IMR-90 (cell line): ENCODE measurements around the gene CSE1L. TPM values are rescaled to one million over a fixed set of nuclear protein-coding genes. Genes with fewer than 3 reads are reported as not detected.

ENCODE experiments used
- ATAC-seq: fragments of 200-7000 bp; cut with Tn5 transposase; 2 replicates; pipeline ENCODE4 v1.9.1; 2020; ENCODE audit warnings: low read depth, mild to moderate bottlenecking, moderate library complexity
- BruUV-seq: library from RNA; stranded (reverse); fragments of 400-500 nt; replicated peaks from 2 replicates; lab custom pipeline; 2021; lab: Mats Ljungman, UMichigan
- CTCF ChIA-PET: fragments of 300-600 bp; formaldehyde crosslinking; extraction: SDS; loops from one replicate; lab custom pipeline; 2021; ENCODE audit warnings: antibody characterized with exemption; lab: Yijun Ruan, JAX
- POLR2A ChIA-PET: fragments of 300-600 bp; sonication (Branson Sonifier 250); formaldehyde crosslinking; loops from one replicate; lab custom pipeline; 2022; ENCODE audit warnings: antibody characterized with exemption; ENCODE audit not compliant: unreplicated experiment; lab: Charles Lee
- DNase-seq: peaks from one replicate; pipeline ENCODE4 v3.0.0; 2013
- H2AFZ ChIP-seq: replicated peaks from 2 replicates; pipeline ENCODE3; 2013; ENCODE audit warnings: low read length, mild to moderate bottlenecking; ENCODE audit not compliant: poor library complexity
- H2AK5ac ChIP-seq: 2 replicates; pipeline ENCODE4 v1.6.1; 2013; ENCODE audit warnings: low read depth, low read length, inconsistent platforms
- H2AK9ac ChIP-seq: replicated peaks from 2 replicates; pipeline ENCODE3; 2013; ENCODE audit warnings: mild to moderate bottlenecking, low read depth, low read length, moderate library complexity; ENCODE audit not compliant: poor library complexity
- H2BK120ac ChIP-seq: 2 replicates; pipeline ENCODE4 v1.6.1; 2013; ENCODE audit warnings: low read depth, low read length, inconsistent platforms
- H2BK15ac ChIP-seq: 3 replicates; pipeline ENCODE4 v1.6.1; 2013; ENCODE audit warnings: low read depth, low read length, inconsistent platforms
- H2BK20ac ChIP-seq: 2 replicates; pipeline ENCODE4 v1.6.1; 2013; ENCODE audit warnings: low read depth, mild to moderate bottlenecking, inconsistent platforms, low read length, moderate library complexity
- H2BK5ac ChIP-seq: 2 replicates; pipeline ENCODE4 v1.6.1; 2013; ENCODE audit warnings: mild to moderate bottlenecking, low read depth, low read length, inconsistent platforms; ENCODE audit not compliant: poor library complexity, severe bottlenecking
- H3K14ac ChIP-seq: replicated peaks from 2 replicates; pipeline ENCODE4 v1.6.1; 2013; ENCODE audit warnings: low read depth, low read length, inconsistent platforms
- H3K18ac ChIP-seq: 2 replicates; pipeline ENCODE4 v1.6.1; 2013; ENCODE audit warnings: low read depth, low read length, control low read depth
- H3K23ac ChIP-seq: 2 replicates; pipeline ENCODE4 v1.6.1; 2013; ENCODE audit warnings: low read depth, low read length, inconsistent platforms
- H3K27ac ChIP-seq: 2 replicates; pipeline ENCODE4 v1.5.1; 2013; ENCODE audit warnings: mild to moderate bottlenecking, control low read depth, low read length; ENCODE audit not compliant: insufficient read depth
- H3K27me3 ChIP-seq: 2 replicates; pipeline ENCODE4 v1.6.1; 2013; ENCODE audit warnings: low read length; ENCODE audit not compliant: control insufficient read depth, insufficient read depth
- H3K36me3 ChIP-seq: 2 replicates; pipeline ENCODE4 v1.6.1; 2013; ENCODE audit warnings: low read length, mixed read lengths; ENCODE audit not compliant: control insufficient read depth, insufficient read depth
- H3K4ac ChIP-seq: 2 replicates; pipeline ENCODE4 v1.6.1; 2013; ENCODE audit warnings: low read depth, low read length, inconsistent platforms
- H3K4me1 ChIP-seq: 2 replicates; pipeline ENCODE4 v1.6.1; 2013; ENCODE audit warnings: low read length, mixed read lengths; ENCODE audit not compliant: control insufficient read depth, insufficient read depth
- H3K4me2 ChIP-seq: 2 replicates; pipeline ENCODE4 v1.6.1; 2013; ENCODE audit warnings: low read depth, mild to moderate bottlenecking, control low read depth, low read length, moderate library complexity
- H3K4me3 ChIP-seq: 2 replicates; pipeline ENCODE4 v1.5.1; 2013; ENCODE audit warnings: low read depth, mild to moderate bottlenecking, control low read depth, low read length, moderate library complexity; ENCODE audit not compliant: insufficient read depth
- H3K56ac ChIP-seq: 2 replicates; pipeline ENCODE4 v1.6.1; 2013; ENCODE audit warnings: low read length, inconsistent platforms; ENCODE audit not compliant: insufficient read depth; ENCODE audit errors: extremely low read depth
- H3K79me1 ChIP-seq, 2 experiments: 2 replicates each; pipeline ENCODE4 v1.6.1; 2013; ENCODE audit warnings: low read length in 2 of 2, inconsistent platforms in 1 of 2, low read depth in 1 of 2
- H3K9ac ChIP-seq: 2 replicates; pipeline ENCODE4 v1.6.1; 2013; ENCODE audit warnings: low read depth, low read length, control low read depth
- H3K9me1 ChIP-seq: 2 replicates; pipeline ENCODE4 v1.6.1; 2013; ENCODE audit warnings: low read length, inconsistent platforms; ENCODE audit not compliant: insufficient read depth
- H3K9me3 ChIP-seq: 2 replicates; pipeline ENCODE4 v1.6.1; 2013; ENCODE audit warnings: low read length; ENCODE audit not compliant: control insufficient read depth, insufficient read depth
- H4K20me1 ChIP-seq: 2 replicates; pipeline ENCODE4 v1.6.1; 2013; ENCODE audit warnings: low read length, inconsistent platforms; ENCODE audit not compliant: insufficient read depth
- H4K5ac ChIP-seq: 2 replicates; pipeline ENCODE4 v1.6.1; 2013; ENCODE audit warnings: mild to moderate bottlenecking, low read depth, low read length, control low read depth
- H4K8ac ChIP-seq, 2 experiments: 2 replicates each; pipeline ENCODE4 v1.6.1; 2013; ENCODE audit warnings: low read depth in 2 of 2, low read length in 2 of 2, control low read depth in 1 of 2, inconsistent platforms in 1 of 2
- H4K91ac ChIP-seq: 2 replicates; pipeline ENCODE4 v1.6.1; 2013; ENCODE audit warnings: low read depth, low read length, inconsistent platforms; ENCODE audit not compliant: insufficient read depth
- MAFK ChIP-seq: IDR thresholded peaks from 2 replicates; pipeline ENCODE4 v1.6.1; 2012; ENCODE audit warnings: low read depth, low read length, improper control_type of control experiment
- WGBS, 2 experiments: methylation state at CpG; one replicate each; pipeline versions ENCODE4 v1.1.5 to v1.1.7; 2013; ENCODE audit warnings: missing lambda C conversion rate in 2 of 2; ENCODE audit not compliant: insufficient read length in 1 of 2; ENCODE audit errors: extremely low coverage in 2 of 2; 5-methylcytosine and 5-hydroxymethylcytosine counted together
- dilution Hi-C: fragments of 300-500 bp; cut with HindIII; formaldehyde crosslinking; loops from one replicate; pipeline ENCODE4 v1.14.3; 2018; ENCODE audit warnings: low sequenced_read_pairs; ENCODE audit not compliant: unreplicated experiment
- in situ Hi-C: fragments of 300-500 bp; cut with MboI; formaldehyde crosslinking; loops from 3 replicates; pipeline ENCODE4 v1.14.3; 2019; ENCODE audit warnings: low sequenced_read_pairs, inconsistent platforms, mixed read lengths
- intact Hi-C: fragments of 100-400 bp; cut with micrococcal nuclease; formaldehyde crosslinking; loops from 2 replicates; pipeline ENCODE4 v1.10.0; 2022
- polyA plus RNA-seq, 3 experiments: library from polyadenylated mRNA; depleted of rRNA; stranded (reverse); fragments of >200 nt; gene quantifications; 2 replicates each; pipeline ENCODE4 v1.2.3, GENCODE V29; 2012; ENCODE audit warnings: low replicate concordance in 1 of 3
- total RNA-seq: library from RNA; depleted of rRNA; stranded (reverse); fragments of >200 nt; gene quantifications from 2 replicates; pipeline ENCODE4 v1.2.3, GENCODE V29; 2012
- TF ChIP-seq, protein P1 (sequence below): conservative IDR thresholded peaks from 2 replicates; pipeline ENCODE4 v1.5.1; 2012; ENCODE audit warnings: mild to moderate bottlenecking, low read depth, low read length, improper control_type of control experiment

Gene CSE1L
- total and polyA plus RNA-seq, 2 of the 4 experiments (the other 2 are of a cell fraction): 34.3 to 81.7 TPM

DNA sequence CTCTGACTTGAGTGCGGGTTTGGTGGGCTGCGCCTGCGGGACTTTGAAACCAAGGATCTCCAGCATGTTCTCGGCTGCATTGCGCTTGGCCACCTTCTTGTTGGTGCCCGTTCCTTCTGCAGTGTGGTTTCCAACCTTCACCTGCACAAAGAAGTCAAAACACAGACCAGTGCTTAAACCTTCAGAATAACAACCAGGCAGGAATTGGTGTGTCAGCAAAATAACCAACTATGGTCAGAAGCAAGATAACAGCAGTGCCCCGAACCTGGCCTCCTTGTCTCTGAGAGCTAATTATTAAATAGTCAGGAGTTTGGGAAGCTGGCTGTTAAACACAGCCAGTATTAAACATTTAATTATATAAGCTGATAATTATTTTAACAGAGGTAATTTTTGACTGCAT is 73.9 kb downstream of the CSE1L start:
- H4K20me1 ChIP-seq: peaks cover 4% of the 10 kb centered on the region

More for the DNA sequence above, 73.9 kb downstream of the CSE1L start:
- Histone ChIP-seq H3K79me1 (peaks cover 11 to 29% of the 10 kb centered on the region in 2 experiments), H3K9me1 (peaks cover 7% of the 10 kb centered on the region), H3K23ac (no peak overlapping the region), H3K4me3 (no peak overlapping the region), H3K14ac (no peak overlapping the region), H3K4me1 (peaks cover 2% of the 10 kb centered on the region), H3K27me3 (no peaks in the 10 kb centered on the region), H3K4ac (no peak overlapping the region), H2AK9ac (no peak overlapping the region), H2BK15ac (no peak overlapping the region), H3K18ac (no peak overlapping the region), H3K56ac (no peak overlapping the region), H4K91ac (no peak overlapping the region), H2BK120ac (no peak overlapping the region), H3K27ac (no peak overlapping the region), H2AFZ (no peak overlapping the region), H3K4me2 (no peak overlapping the region), H3K36me3 (peaks cover 53% of the 10 kb centered on the region), H3K9me3 (no peaks in the 10 kb centered on the region), H4K5ac (no peak overlapping the region), H3K9ac (no peak overlapping the region), H2BK5ac (no peak overlapping the region), H2BK20ac (no peak overlapping the region), H4K8ac (no peak overlapping the region), H2AK5ac (no peak overlapping the region)
- dilution Hi-C loops: no loop called here
- 96% methylated on average over 5 of the region's 7 CpGs; no CpG with 5 or more reads in 1 of the 2 experiments for WGBS, 2 experiments
- ChIA-PET CTCF (no interaction called here), POLR2A (no interaction called here)
- in situ Hi-C loops: no loop called here
- DNase-seq (no peak), ATAC-seq (no peak)
- peak; percentile 81 for TF ChIP-seq MAFK
- TF ChIP-seq, protein P1, sequence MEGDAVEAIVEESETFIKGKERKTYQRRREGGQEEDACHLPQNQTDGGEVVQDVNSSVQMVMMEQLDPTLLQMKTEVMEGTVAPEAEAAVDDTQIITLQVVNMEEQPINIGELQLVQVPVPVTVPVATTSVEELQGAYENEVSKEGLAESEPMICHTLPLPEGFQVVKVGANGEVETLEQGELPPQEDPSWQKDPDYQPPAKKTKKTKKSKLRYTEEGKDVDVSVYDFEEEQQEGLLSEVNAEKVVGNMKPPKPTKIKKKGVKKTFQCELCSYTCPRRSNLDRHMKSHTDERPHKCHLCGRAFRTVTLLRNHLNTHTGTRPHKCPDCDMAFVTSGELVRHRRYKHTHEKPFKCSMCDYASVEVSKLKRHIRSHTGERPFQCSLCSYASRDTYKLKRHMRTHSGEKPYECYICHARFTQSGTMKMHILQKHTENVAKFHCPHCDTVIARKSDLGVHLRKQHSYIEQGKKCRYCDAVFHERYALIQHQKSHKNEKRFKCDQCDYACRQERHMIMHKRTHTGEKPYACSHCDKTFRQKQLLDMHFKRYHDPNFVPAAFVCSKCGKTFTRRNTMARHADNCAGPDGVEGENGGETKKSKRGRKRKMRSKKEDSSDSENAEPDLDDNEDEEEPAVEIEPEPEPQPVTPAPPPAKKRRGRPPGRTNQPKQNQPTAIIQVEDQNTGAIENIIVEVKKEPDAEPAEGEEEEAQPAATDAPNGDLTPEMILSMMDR: no peak
- intact Hi-C loops: no loop called here
- BruUV-seq: no TSS peak
